MCF 10A (cell line): ENCODE measurements around the gene SUGP2. TPM values are rescaled to one million over a fixed set of nuclear protein-coding genes. Genes with fewer than 3 reads are reported as not detected.

Experiments used
- BruUV-seq: library from RNA; stranded (reverse); fragments of 400-500 nt; replicated peaks from 2 replicates; lab custom pipeline; 2021; lab: Mats Ljungman, UMichigan
- CTCF ChIA-PET: fragments of 300-600 bp; sonication (Branson Sonifier 250); formaldehyde crosslinking; extraction: SDS; loops from one replicate; lab custom pipeline; 2021; ENCODE audit warnings: antibody characterized with exemption, inconsistent platforms; lab: Yijun Ruan, JAX
- POLR2A ChIA-PET: fragments of 300-600, 350-650 bp; sonication (Branson Sonifier 250); formaldehyde crosslinking; extraction: SDS; loops from one replicate; lab custom pipeline; 2020; ENCODE audit warnings: antibody characterized with exemption, inconsistent platforms; lab: Yijun Ruan, JAX
- DNase-seq: peaks from one replicate; pipeline ENCODE4 v3.0.0-alpha.2; 2018; ENCODE audit not compliant: unreplicated experiment
- H3K27ac Mint-ChIP-seq: one replicate; pipeline ENCODE4 v1.8.0; 2022; ENCODE audit warnings: mild to moderate bottlenecking, low read depth, mixed read lengths; ENCODE audit not compliant: unreplicated experiment
- H3K27me3 Mint-ChIP-seq: one replicate; pipeline ENCODE4 v1.8.0; 2022; ENCODE audit warnings: mixed read lengths; ENCODE audit not compliant: insufficient read depth, unreplicated experiment
- H3K36me3 Mint-ChIP-seq: one replicate; pipeline ENCODE4 v1.8.0; 2022; ENCODE audit warnings: mild to moderate bottlenecking, moderate library complexity, mixed read lengths; ENCODE audit not compliant: insufficient read depth, unreplicated experiment
- H3K4me1 Mint-ChIP-seq: one replicate; pipeline ENCODE4 v1.8.0; 2022; ENCODE audit warnings: mixed read lengths; ENCODE audit not compliant: insufficient read depth, unreplicated experiment
- H3K4me3 Mint-ChIP-seq: one replicate; pipeline ENCODE4 v1.8.0; 2022; ENCODE audit warnings: mild to moderate bottlenecking, moderate library complexity, mixed read lengths; ENCODE audit not compliant: unreplicated experiment
- H3K9me3 Mint-ChIP-seq: one replicate; pipeline ENCODE4 v1.8.0; 2022; ENCODE audit warnings: mixed read lengths; ENCODE audit not compliant: unreplicated experiment
- CTCF ChIP-seq: fragments of 200-600 bp; IDR thresholded peaks from one replicate; pipeline ENCODE4 v1.8.0; 2022; ENCODE audit warnings: antibody characterized with exemption, mild to moderate bottlenecking; ENCODE audit not compliant: unreplicated experiment
- intact Hi-C: fragments of 100-400 bp; cut with micrococcal nuclease; formaldehyde crosslinking; loops from 2 replicates; pipeline ENCODE4 v1.14.1; 2022
- total RNA-seq: library from RNA; stranded (reverse); gene quantifications from 2 replicates; pipeline ENCODE4 v1.2.3, GENCODE V29; 2022

The SUGP2 gene
- total RNA-seq, 1 experiment from 2014 or later = 69.1 TPM

GRCh38 chr19:18949858-18950257, 83.5 kb downstream of the SUGP2 start:
- Mint-ChIP-seq H3K27me3 (no peaks in the 10 kb centered on the region), H3K4me3 (no peak overlapping the region), H3K36me3 (peaks cover 6% of the 10 kb centered on the region), H3K27ac (no peak overlapping the region), H3K4me1 (peaks cover 18% of the 10 kb centered on the region), H3K9me3 (peaks cover 3% of the 10 kb centered on the region)
- BruUV-seq = no TSS peak
- ChIA-PET CTCF (interaction anchor here (0.6 to 1.6 kb wide), 4 partner anchors 7 to 53 kb away, joined by 3 to 4 read pairs (median 3); no protein-coding TSS in a partner anchor), POLR2A (no interaction called here)
- intact Hi-C loops = no loop called here
- TF ChIP-seq CTCF = no peak
- DNase-seq = no peak

- CTCF ChIA-PET = interaction anchor here (0.7 kb wide), 2 partner anchors 197 to 768 kb away, joined by 3 read pairs; no protein-coding TSS in a partner anchor
- Mint-ChIP-seq H3K4me1 (peaks cover 18% of the 10 kb centered on the region), H3K36me3 (peaks cover 6% of the 10 kb centered on the region), H3K27me3 (no peaks in the 10 kb centered on the region), H3K9me3 (no peaks in the 10 kb centered on the region), H3K4me3 (no peak overlapping the region), H3K27ac (no peak overlapping the region)
- no TSS peak for BruUV-seq
- intact Hi-C loops = no loop called here
- POLR2A ChIA-PET = interaction anchor here (0.7 kb wide), 1 partner anchor 8 kb away, joined by 3 read pairs; the partner anchor contains the start of gene HOMER3
- TF ChIP-seq CTCF = no peak
- DNase-seq = no peak
Measured at GRCh38 chr19:18948976-18949356, 84.4 kb downstream of the SUGP2 start.

GRCh38 chr19:18948075-18948975, 85.0 kb downstream of the SUGP2 start:
- no peak overlapping the region for H3K4me3 Mint-ChIP-seq
- intact Hi-C loops = no loop called here
- ChIA-PET CTCF (interaction anchor here (0.7 kb wide), 2 partner anchors 197 to 767 kb away, joined by 3 read pairs; no protein-coding TSS in a partner anchor), POLR2A (interaction anchor here (0.5 kb wide), 1 partner anchor 12 kb away, joined by 3 read pairs; no protein-coding TSS in a partner anchor)
- H3K9me3 Mint-ChIP-seq = no peaks in the 10 kb centered on the region
- no peak for TF ChIP-seq CTCF
- H3K4me1 Mint-ChIP-seq = peaks cover 17% of the 10 kb centered on the region
- BruUV-seq = no TSS peak
- no peak overlapping the region for H3K27ac Mint-ChIP-seq
- peaks cover 6% of the 10 kb centered on the region for H3K36me3 Mint-ChIP-seq
- no peaks in the 10 kb centered on the region for H3K27me3 Mint-ChIP-seq
- DNase-seq = no peak

GRCh38 chr19:18946918-18947317, 86.4 kb downstream of the SUGP2 start:
- no peak for DNase-seq
- POLR2A ChIA-PET = no interaction called here
- peaks cover 6% of the 10 kb centered on the region for H3K4me1 Mint-ChIP-seq
- H3K36me3 Mint-ChIP-seq = peaks cover 11% of the 10 kb centered on the region
- CTCF ChIA-PET = no interaction called here
- BruUV-seq = no TSS peak
- intact Hi-C loops = no loop called here
- H3K4me3 Mint-ChIP-seq = no peak overlapping the region
- no peak for TF ChIP-seq CTCF
- H3K9me3 Mint-ChIP-seq = no peaks in the 10 kb centered on the region
- no peaks in the 10 kb centered on the region for H3K27me3 Mint-ChIP-seq
- H3K27ac Mint-ChIP-seq = no peak overlapping the region
